Astrocyte (in vitro differentiated cells and primary cell): ENCODE results near the gene SGPP1. TPM values are rescaled to one million over a fixed set of nuclear protein-coding genes. Genes with fewer than 3 reads are reported as not detected.

Experiments
- DNase-seq: peaks from one replicate; pipeline ENCODE4 v3.0.0-alpha.2; 2010; ENCODE audit warnings: low read depth
- FAIRE-seq: peaks from 2 replicates; lab custom pipeline; 2011; peaks lifted over from hg19 to GRCh38; lab: Jason Lieb, UNC
- H2AFZ ChIP-seq: 2 replicates; pipeline ENCODE4 v1.6.0; 2012; ENCODE audit warnings: low read depth, low read length, inconsistent platforms
- H3K27ac ChIP-seq: 2 replicates; pipeline ENCODE4 v1.5.1; 2011; ENCODE audit warnings: low read depth, low read length, inconsistent platforms
- H3K27me3 ChIP-seq: 2 replicates; pipeline ENCODE4 v1.6.0; 2011; ENCODE audit warnings: low read length, inconsistent platforms; ENCODE audit not compliant: insufficient read depth
- H3K36me3 ChIP-seq: 2 replicates; pipeline ENCODE4 v1.5.1; 2011; ENCODE audit warnings: low read length, inconsistent platforms; ENCODE audit not compliant: insufficient read depth
- H3K4me1 ChIP-seq: 2 replicates; pipeline ENCODE4 v1.5.1; 2011; ENCODE audit warnings: low read length, inconsistent platforms; ENCODE audit not compliant: insufficient read depth
- H3K4me2 ChIP-seq: 2 replicates; pipeline ENCODE4 v1.6.0; 2012; ENCODE audit warnings: low read length, inconsistent platforms
- H3K4me3 ChIP-seq: 2 replicates; pipeline ENCODE4 v1.5.1; 2011; ENCODE audit warnings: low read depth, mild to moderate bottlenecking, low read length, inconsistent platforms; ENCODE audit not compliant: insufficient read depth
- H3K79me2 ChIP-seq: 2 replicates; pipeline ENCODE4 v1.6.0; 2012; ENCODE audit warnings: mild to moderate bottlenecking, low read length, inconsistent platforms; ENCODE audit not compliant: insufficient read depth
- H3K9ac ChIP-seq: 2 replicates; pipeline ENCODE4 v1.6.0; 2012; ENCODE audit warnings: mild to moderate bottlenecking, low read length, inconsistent platforms
- H3K9me3 ChIP-seq: 2 replicates; pipeline ENCODE4 v1.5.1; 2012; ENCODE audit warnings: low read depth, mild to moderate bottlenecking, low read length, inconsistent platforms; ENCODE audit not compliant: insufficient read depth
- H4K20me1 ChIP-seq: 2 replicates; pipeline ENCODE4 v1.6.0; 2012; ENCODE audit warnings: low read length, inconsistent platforms; ENCODE audit not compliant: insufficient read depth
- H3K27ac Mint-ChIP-seq: one replicate; pipeline ENCODE4 v1.8.0; 2021; ENCODE audit warnings: mild to moderate bottlenecking, mixed read lengths; ENCODE audit not compliant: unreplicated experiment
- H3K27me3 Mint-ChIP-seq: one replicate; pipeline ENCODE4 v1.8.0; 2021; ENCODE audit warnings: low read depth, mixed read lengths; ENCODE audit not compliant: unreplicated experiment
- H3K36me3 Mint-ChIP-seq: one replicate; pipeline ENCODE4 v1.8.0; 2021; ENCODE audit warnings: low read depth, mixed read lengths; ENCODE audit not compliant: unreplicated experiment
- H3K4me1 Mint-ChIP-seq: one replicate; pipeline ENCODE4 v1.8.0; 2021; ENCODE audit warnings: low read depth, mixed read lengths; ENCODE audit not compliant: unreplicated experiment
- H3K4me3 Mint-ChIP-seq: one replicate; pipeline ENCODE4 v1.8.0; 2021; ENCODE audit warnings: mild to moderate bottlenecking, moderate library complexity, mixed read lengths; ENCODE audit not compliant: unreplicated experiment
- H3K9me3 Mint-ChIP-seq: one replicate; pipeline ENCODE4 v1.8.0; 2021; ENCODE audit warnings: mild to moderate bottlenecking, mixed read lengths; ENCODE audit not compliant: unreplicated experiment
- CTCF ChIP-seq: IDR thresholded peaks from 2 replicates; pipeline ENCODE4 v1.5.1; 2011; ENCODE audit warnings: low read depth, mild to moderate bottlenecking, inconsistent platforms, low read length, moderate library complexity; ENCODE audit not compliant: insufficient read depth
- EZH2 ChIP-seq: IDR thresholded peaks from 2 replicates; pipeline ENCODE4 v1.6.1; 2012; ENCODE audit warnings: mild to moderate bottlenecking, low read length, inconsistent platforms; ENCODE audit not compliant: insufficient read depth
- total RNA-seq: library from RNA; stranded (reverse); gene quantifications from 2 replicates; pipeline ENCODE4 v1.2.1, GENCODE V29; 2021

SGPP1 gene
- total RNA-seq, 1 donor from 2014 or later, result 13.9 TPM

- no peak overlapping the region for H3K9ac ChIP-seq
- peaks cover 7% of the 10 kb centered on the region for H3K9me3 ChIP-seq
- no peaks in the 10 kb centered on the region for H3K27me3 ChIP-seq
- Mint-ChIP-seq H3K36me3 (peaks cover 14% of the 10 kb centered on the region), H3K4me3 (no peak overlapping the region), H3K27me3 (no peaks in the 10 kb centered on the region), H3K4me1 (peaks cover 3% of the 10 kb centered on the region), H3K9me3 (peaks cover 10% of the 10 kb centered on the region), H3K27ac (no peak overlapping the region)
- H3K79me2 ChIP-seq, result peaks cover 3% of the 10 kb centered on the region
- no peaks in the 10 kb centered on the region for H3K4me1 ChIP-seq
- H3K36me3 ChIP-seq, result no peaks in the 10 kb centered on the region
- no peak overlapping the region for H2AFZ ChIP-seq
- H3K27ac ChIP-seq, result no peak overlapping the region
- peak; percentile 36 for DNase-seq
- H4K20me1 ChIP-seq, result peaks cover 15% of the 10 kb centered on the region
- TF ChIP-seq CTCF (no peak), EZH2 (no peak)
- FAIRE-seq, result no peak
- no peak overlapping the region for H3K4me3 ChIP-seq
- H3K4me2 ChIP-seq, result no peak overlapping the region
These were observed 14.8 kb downstream of the SGPP1 start for GRCh38 chr14:63713058-63713457.

- Mint-ChIP-seq H3K36me3 (peaks cover 11% of the 10 kb centered on the region), H3K9me3 (peaks cover 5% of the 10 kb centered on the region), H3K27me3 (no peaks in the 10 kb centered on the region), H3K27ac (no peak overlapping the region), H3K4me3 (no peak overlapping the region), H3K4me1 (peaks cover 3% of the 10 kb centered on the region)
- TF ChIP-seq CTCF (no peak), EZH2 (no peak)
- Histone ChIP-seq H3K9ac (no peak overlapping the region), H3K4me3 (no peak overlapping the region), H3K27ac (no peak overlapping the region), H2AFZ (no peak overlapping the region), H3K4me1 (no peaks in the 10 kb centered on the region), H3K4me2 (no peak overlapping the region), H4K20me1 (peaks cover 15% of the 10 kb centered on the region), H3K36me3 (no peaks in the 10 kb centered on the region), H3K79me2 (peaks cover 3% of the 10 kb centered on the region), H3K9me3 (no peaks in the 10 kb centered on the region), H3K27me3 (no peaks in the 10 kb centered on the region)
- DNase-seq (no peak), FAIRE-seq (no peak)
These were observed 15.7 kb downstream of the SGPP1 start for GRCh38 chr14:63712123-63712522.

GRCh38 chr14:63710497-63710896 is 17.4 kb downstream of the SGPP1 start:
- Mint-ChIP-seq H3K4me3 (no peak overlapping the region), H3K4me1 (peaks cover 3% of the 10 kb centered on the region), H3K27ac (no peak overlapping the region), H3K27me3 (no peaks in the 10 kb centered on the region), H3K36me3 (peaks cover 7% of the 10 kb centered on the region), H3K9me3 (peaks cover 3% of the 10 kb centered on the region)
- no peak overlapping the region for H3K27ac ChIP-seq
- no peak overlapping the region for H2AFZ ChIP-seq
- H3K79me2 ChIP-seq, result peaks cover 7% of the 10 kb centered on the region
- TF ChIP-seq CTCF, result no peak
- TF ChIP-seq EZH2, result no peak
- no peaks in the 10 kb centered on the region for H3K9me3 ChIP-seq
- H3K36me3 ChIP-seq, result no peaks in the 10 kb centered on the region
- H3K4me3 ChIP-seq, result no peak overlapping the region
- no peak overlapping the region for H3K4me2 ChIP-seq
- no peaks in the 10 kb centered on the region for H3K27me3 ChIP-seq
- no peaks in the 10 kb centered on the region for H3K4me1 ChIP-seq
- H3K9ac ChIP-seq, result no peak overlapping the region
- peaks cover 18% of the 10 kb centered on the region for H4K20me1 ChIP-seq
- no peak for DNase-seq
- FAIRE-seq, result no peak
